Prostate gland (tissue), 2 donors: ENCODE measurements around the gene CREBL2. TPM values are rescaled to one million over a fixed set of nuclear protein-coding genes. Genes with fewer than 3 reads are reported as not detected.

Source experiments
- DNase-seq: peaks from one replicate; pipeline ENCODE4 v3.0.0-alpha.2; 2019; ENCODE audit warnings: low spot score
- H3K27ac ChIP-seq, 2 donors: fragments of 200-600 bp; sonication (generic); 2 replicates each; pipeline ENCODE4 v1.5.1; 2017 to 2019
- H3K27me3 ChIP-seq: fragments of 200-600 bp; sonication (generic); replicated peaks from 2 replicates; pipeline ENCODE4 v1.5.1; 2019; ENCODE audit not compliant: insufficient read depth
- H3K36me3 ChIP-seq, 2 donors: fragments of 200-600 bp; sonication (generic); 1 replicate in 1 of 2; 2 replicates in 1 of 2; pipeline versions ENCODE4 v1.5.1 to v1.8.1; 2017 to 2019
- H3K4me1 ChIP-seq: fragments of 200-600 bp; sonication (generic); replicated peaks from 2 replicates; pipeline ENCODE4 v1.5.1; 2019
- H3K4me3 ChIP-seq, 2 donors: fragments of 200-600 bp; sonication (generic); 2 replicates each; pipeline ENCODE4 v1.5.1; 2017 to 2019
- H3K9me3 ChIP-seq: fragments of 200-600 bp; sonication (generic); 2 replicates; pipeline ENCODE4 v1.5.1; 2017
- CTCF ChIP-seq, 4 experiments: fragments of 200-600 bp in 2 of 4; fragments of 450-650 bp in 2 of 4; sonication (generic) in 2 of 4; IDR thresholded peaks; 1 replicate in 3 of 4; 2 replicates in 1 of 4; pipeline ENCODE4 v1.5.1; 2016 to 2019; ENCODE audit warnings: antibody characterized with exemption in 4 of 4, mild to moderate bottlenecking in 2 of 4, moderate library complexity in 2 of 4
- POLR2A ChIP-seq: fragments of 450-650 bp; IDR thresholded peaks from one replicate; pipeline ENCODE4 v1.6.1; 2016; ENCODE audit warnings: antibody characterized with exemption, mild to moderate bottlenecking
- POLR2AphosphoS5 ChIP-seq: sonication (generic); formaldehyde crosslinking; IDR thresholded peaks from one replicate; pipeline ENCODE4 v1.6.1; 2017; ENCODE audit warnings: antibody characterized with exemption
- WGBS: methylation state at CpG from one replicate; pipeline ENCODE4 v1.1.5; 2018; 5-methylcytosine and 5-hydroxymethylcytosine counted together
- intact Hi-C: fragments of 100-400 bp; cut with DNase I; formaldehyde crosslinking; loops from one replicate; pipeline ENCODE4 v1.14.2; 2022
- total RNA-seq, 2 donors: library from RNA; depleted of rRNA; stranded (reverse); fragments of >200 nt; gene quantifications; one replicate each; pipeline ENCODE4 v1.1.0, GENCODE V29; 2016

CREBL2 gene
- total RNA-seq, 2 donors from 2014 or later, result 48.1 to 59.8 TPM

GRCh38 chr12:12653922-12654321, 42.2 kb downstream of the CREBL2 start:
- Histone ChIP-seq H3K4me3 (no peak overlapping the region), H3K9me3 (no peaks in the 10 kb centered on the region), H3K27me3 (no peaks in the 10 kb centered on the region), H3K36me3 (no peaks in the 10 kb centered on the region), H3K27ac (no peak overlapping the region), H3K4me1 (no peaks in the 10 kb centered on the region)
- DNase-seq, result no peak
- intact Hi-C loops, result no loop called here
- TF ChIP-seq POLR2A (no peak), POLR2AphosphoS5 (no peak), CTCF (IDR thresholded peaks at IDR 0.05) (no peak)

GRCh38 chr12:12654691-12655460, 43.2 kb downstream of the CREBL2 start:
- intact Hi-C loops, result loop anchor here (5.0 kb wide), 1 partner anchor 278 kb away; no protein-coding TSS in a partner anchor
- no peaks in the 10 kb centered on the region for H3K9me3 ChIP-seq
- H3K27ac ChIP-seq, result no peak overlapping the region
- no peaks in the 10 kb centered on the region for H3K4me1 ChIP-seq
- H3K36me3 ChIP-seq, result no peaks in the 10 kb centered on the region
- WGBS, result 75% methylated on average over 3 of the region's 3 CpGs
- no peak for DNase-seq
- no peak overlapping the region for H3K4me3 ChIP-seq
- no peak for TF ChIP-seq POLR2A
- no peak for TF ChIP-seq CTCF (IDR thresholded peaks at IDR 0.05)
- no peak for TF ChIP-seq POLR2AphosphoS5
- H3K27me3 ChIP-seq, result no peaks in the 10 kb centered on the region

DNA sequence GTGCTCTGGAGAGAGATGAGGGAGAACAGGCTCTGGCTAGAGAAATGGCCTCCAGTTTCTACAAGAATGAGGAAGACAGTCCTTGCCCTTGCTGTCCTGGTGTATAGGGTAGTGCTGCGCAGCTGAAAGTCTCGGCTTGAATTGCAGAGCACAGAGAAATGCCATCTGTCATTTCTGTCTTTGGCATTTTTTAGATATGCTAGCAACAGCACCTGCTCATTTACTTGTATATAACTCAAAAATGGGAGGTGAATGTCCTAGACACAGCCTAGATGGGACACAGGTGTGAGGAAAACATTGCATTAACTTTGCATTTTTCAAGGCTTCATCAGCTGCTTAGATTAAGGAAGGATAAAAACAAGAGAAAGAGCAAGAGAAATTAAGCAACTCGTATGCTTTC, 48.5 kb downstream of the CREBL2 start:
- intact Hi-C loops, result no loop called here
- Histone ChIP-seq H3K36me3 (no peaks in the 10 kb centered on the region), H3K27ac (no peak overlapping the region), H3K4me3 (no peak overlapping the region), H3K27me3 (no peaks in the 10 kb centered on the region), H3K9me3 (no peaks in the 10 kb centered on the region), H3K4me1 (no peaks in the 10 kb centered on the region)
- no peak for DNase-seq
- 33% methylated on average over 3 of the region's 3 CpGs for WGBS
- TF ChIP-seq CTCF (IDR thresholded peaks at IDR 0.05) (no peak), POLR2A (no peak), POLR2AphosphoS5 (no peak)

GRCh38 chr12:12661086-12661856, 49.6 kb downstream of the CREBL2 start:
- Histone ChIP-seq H3K9me3 (no peaks in the 10 kb centered on the region), H3K27ac (no peak overlapping the region), H3K36me3 (no peaks in the 10 kb centered on the region), H3K4me3 (no peak overlapping the region), H3K4me1 (no peaks in the 10 kb centered on the region), H3K27me3 (no peaks in the 10 kb centered on the region)
- TF ChIP-seq CTCF (IDR thresholded peaks at IDR 0.05) (no peak), POLR2A (no peak)
- no peak for DNase-seq
- intact Hi-C loops, result no loop called here
- 63% methylated on average over 7 of the region's 7 CpGs for WGBS
